ENCODE data around the gene SPAG17. TPM values are rescaled to one million over a fixed set of nuclear protein-coding genes. Genes with fewer than 3 reads are reported as not detected.

The SPAG17 gene
- total and polyA plus RNA-seq, 2 of the 13 experiments (the other 11 are each of a cell fraction or from before 2014, with no cell fraction given): not detected

DNA sequence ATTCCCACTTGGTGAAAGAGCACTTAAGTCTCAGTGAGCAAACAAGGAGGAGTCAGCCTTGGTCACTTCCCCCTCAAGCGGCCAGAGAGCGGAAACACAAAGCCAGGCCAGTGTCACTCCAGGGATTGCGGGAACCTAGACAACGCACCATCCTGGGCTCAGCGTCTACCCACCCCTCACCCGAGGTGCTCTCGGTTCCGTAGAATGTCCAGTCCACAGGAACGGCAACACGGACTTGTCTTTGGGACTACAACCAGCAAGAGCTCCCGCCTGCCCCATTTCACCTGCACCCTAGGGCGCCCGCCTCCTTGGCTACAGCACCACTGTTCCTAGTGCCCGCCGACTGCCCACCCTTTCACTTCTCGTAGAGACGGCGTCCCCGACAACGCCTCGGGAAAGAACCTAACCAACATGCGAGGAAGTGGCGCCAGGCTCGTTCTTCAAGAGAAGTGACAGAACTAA, 256.1 kb downstream of the SPAG17 start (continued):
- TF ChIP-seq, protein P1, sequence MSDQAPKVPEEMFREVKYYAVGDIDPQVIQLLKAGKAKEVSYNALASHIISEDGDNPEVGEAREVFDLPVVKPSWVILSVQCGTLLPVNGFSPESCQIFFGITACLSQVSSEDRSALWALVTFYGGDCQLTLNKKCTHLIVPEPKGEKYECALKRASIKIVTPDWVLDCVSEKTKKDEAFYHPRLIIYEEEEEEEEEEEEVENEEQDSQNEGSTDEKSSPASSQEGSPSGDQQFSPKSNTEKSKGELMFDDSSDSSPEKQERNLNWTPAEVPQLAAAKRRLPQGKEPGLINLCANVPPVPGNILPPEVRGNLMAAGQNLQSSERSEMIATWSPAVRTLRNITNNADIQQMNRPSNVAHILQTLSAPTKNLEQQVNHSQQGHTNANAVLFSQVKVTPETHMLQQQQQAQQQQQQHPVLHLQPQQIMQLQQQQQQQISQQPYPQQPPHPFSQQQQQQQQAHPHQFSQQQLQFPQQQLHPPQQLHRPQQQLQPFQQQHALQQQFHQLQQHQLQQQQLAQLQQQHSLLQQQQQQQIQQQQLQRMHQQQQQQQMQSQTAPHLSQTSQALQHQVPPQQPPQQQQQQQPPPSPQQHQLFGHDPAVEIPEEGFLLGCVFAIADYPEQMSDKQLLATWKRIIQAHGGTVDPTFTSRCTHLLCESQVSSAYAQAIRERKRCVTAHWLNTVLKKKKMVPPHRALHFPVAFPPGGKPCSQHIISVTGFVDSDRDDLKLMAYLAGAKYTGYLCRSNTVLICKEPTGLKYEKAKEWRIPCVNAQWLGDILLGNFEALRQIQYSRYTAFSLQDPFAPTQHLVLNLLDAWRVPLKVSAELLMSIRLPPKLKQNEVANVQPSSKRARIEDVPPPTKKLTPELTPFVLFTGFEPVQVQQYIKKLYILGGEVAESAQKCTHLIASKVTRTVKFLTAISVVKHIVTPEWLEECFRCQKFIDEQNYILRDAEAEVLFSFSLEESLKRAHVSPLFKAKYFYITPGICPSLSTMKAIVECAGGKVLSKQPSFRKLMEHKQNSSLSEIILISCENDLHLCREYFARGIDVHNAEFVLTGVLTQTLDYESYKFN (CRISPR knock-in tag; conservative IDR thresholded peaks at IDR 0.05): no peak
- TF ChIP-seq ELF3 (CRISPR knock-in tag; IDR thresholded peaks at IDR 0.05) (0 out of 2 replicates have a peak, but pooled peaks have one; percentile 18), ZNF710 (CRISPR knock-in tag; IDR thresholded peaks at IDR 0.05; ENCODE audit: borderline replicate concordance) (no peak), ZNF24 (IDR thresholded peaks at IDR 0.05) (no peak), ZNF766 (CRISPR knock-in tag; IDR thresholded peaks at IDR 0.05; ENCODE audit: borderline replicate concordance) (no peak), ZNF747 (CRISPR knock-in tag; IDR thresholded peaks at IDR 0.05; ENCODE audit: borderline replicate concordance) (0 out of 2 replicates have a peak, but pooled peaks have one; percentile 52), NFE2 (CRISPR knock-in tag; IDR thresholded peaks at IDR 0.05) (no peak), U2AF1 (optimal IDR thresholded peaks at IDR 0.05; ENCODE audit: low read depth, low read length) (no peak), REST (IDR thresholded peaks at IDR 0.05; ENCODE audit: borderline replicate concordance in 1 of 2, low read depth in 1 of 2, low read length in 2 of 2) (no peak), ZNF296 (CRISPR knock-in tag; conservative IDR thresholded peaks at IDR 0.05) (no peak), SMAD3 (CRISPR knock-in tag; IDR thresholded peaks at IDR 0.05) (no peak), TGIF2 (CRISPR knock-in tag; IDR thresholded peaks at IDR 0.05) (no peak), IKZF4 (CRISPR knock-in tag; IDR thresholded peaks at IDR 0.05; ENCODE audit: borderline replicate concordance, low read depth, not compliant biosample characterization) (no peak), ZNF891 (CRISPR knock-in tag; IDR thresholded peaks at IDR 0.05) (0 out of 2 replicates have a peak, but pooled peaks have one; percentile 18), ZNF253 (CRISPR knock-in tag; IDR thresholded peaks at IDR 0.05; ENCODE audit: borderline replicate concordance) (no peak), ZFP82 (CRISPR knock-in tag; IDR thresholded peaks at IDR 0.05; ENCODE audit: borderline replicate concordance) (no peak), STAG1 (CRISPR knock-in tag; IDR thresholded peaks at IDR 0.05) (peak; percentile 32), GABPA (IDR thresholded peaks at IDR 0.05; ENCODE audit: low read depth, low read length) (peak; percentile 58; the same call in 1 of the 2 replicates), GABPA (CRISPR knock-in tag; IDR thresholded peaks at IDR 0.05; ENCODE audit: low read depth) (peak; percentile 71; the same call in 1 of the 2 replicates), GZF1 (CRISPR knock-in tag; IDR thresholded peaks at IDR 0.05) (no peak), SYNCRIP (IDR thresholded peaks at IDR 0.05; ENCODE audit: insufficient read depth, low read depth, low read length) (no peak), ARID2 (CRISPR knock-in tag; IDR thresholded peaks at IDR 0.05; ENCODE audit: borderline replicate concordance) (no peak), ZNF225 (CRISPR knock-in tag; IDR thresholded peaks at IDR 0.05) (no peak)
